Ishikawa (cell line): ENCODE data around the gene TOPAZ1.

Experiments
- CEBPB ChIP-seq: IDR thresholded peaks from 2 replicates; pipeline ENCODE4 v1.6.1; 2012
- CREB1 ChIP-seq: IDR thresholded peaks from 2 replicates; pipeline ENCODE4 v1.6.1; 2012; ENCODE audit warnings: low read depth
- EGR1 ChIP-seq: IDR thresholded peaks from 2 replicates; pipeline ENCODE4 v1.6.1; 2012
- EP300 ChIP-seq: IDR thresholded peaks from 2 replicates; pipeline ENCODE4 v1.6.1; 2012; ENCODE audit warnings: borderline replicate concordance
- FOXM1 ChIP-seq: IDR thresholded peaks from 2 replicates; pipeline ENCODE4 v1.6.1; 2012; ENCODE audit warnings: low read depth, borderline replicate concordance
- MAX ChIP-seq: IDR thresholded peaks from 2 replicates; pipeline ENCODE4 v1.6.1; 2012
- NFIC ChIP-seq: IDR thresholded peaks from 2 replicates; pipeline ENCODE4 v1.6.1; 2012
- RAD21 ChIP-seq: IDR thresholded peaks from 2 replicates; pipeline ENCODE4 v1.6.1; 2012; ENCODE audit warnings: low read depth
- REST ChIP-seq: IDR thresholded peaks from 2 replicates; pipeline ENCODE4 v1.6.1; 2012; ENCODE audit warnings: low read depth, mild to moderate bottlenecking
- TAF1 ChIP-seq: IDR thresholded peaks from 2 replicates; pipeline ENCODE4 v1.6.1; 2012; ENCODE audit warnings: low read depth, mild to moderate bottlenecking
- TCF12 ChIP-seq: IDR thresholded peaks from 2 replicates; pipeline ENCODE4 v1.6.1; 2012; ENCODE audit warnings: low read depth
- TEAD4 ChIP-seq: IDR thresholded peaks from 2 replicates; pipeline ENCODE4 v1.6.1; 2012
- USF1 ChIP-seq: IDR thresholded peaks from 2 replicates; pipeline ENCODE4 v1.6.1; 2012
- YY1 ChIP-seq: IDR thresholded peaks from 2 replicates; pipeline ENCODE4 v1.6.1; 2012; ENCODE audit warnings: low read depth
- ZBTB7A ChIP-seq: IDR thresholded peaks from 2 replicates; pipeline ENCODE4 v1.6.1; 2012; ENCODE audit warnings: low read depth

The TOPAZ1 gene

GRCh38 chr3:44284949-44285348 is 43.3 kb downstream of the TOPAZ1 start:
- TF ChIP-seq REST: no peak

GRCh38 chr3:44289882-44290462 is 48.3 kb downstream of the TOPAZ1 start:
- TF ChIP-seq TAF1: no peak
- TF ChIP-seq ZBTB7A: no peak
- no peak for TF ChIP-seq EP300
- no peak for TF ChIP-seq YY1

- no peak for TF ChIP-seq NFIC
- no peak for TF ChIP-seq TAF1
- TF ChIP-seq ZBTB7A: no peak
- no peak for TF ChIP-seq YY1
These were observed 50.6 kb downstream of the TOPAZ1 start for GRCh38 chr3:44292276-44292675.

GRCh38 chr3:44292947-44293346 is 51.3 kb downstream of the TOPAZ1 start:
- no peak for TF ChIP-seq FOXM1
- no peak for TF ChIP-seq CEBPB
- no peak for TF ChIP-seq NFIC
- TF ChIP-seq TEAD4: no peak
- TF ChIP-seq MAX: no peak
- no peak for TF ChIP-seq ZBTB7A
- TF ChIP-seq EP300: no peak
- TF ChIP-seq EGR1: no peak
- TF ChIP-seq CREB1: no peak
- TF ChIP-seq REST: no peak
- TF ChIP-seq TCF12: no peak
- TF ChIP-seq USF1: no peak

GRCh38 chr3:44297255-44297654 is 55.6 kb downstream of the TOPAZ1 start:
- TF ChIP-seq EP300 (no peak), RAD21 (no peak), CEBPB (no peak)

GRCh38 chr3:44301746-44302145 is 60.1 kb downstream of the TOPAZ1 start:
- TF ChIP-seq RAD21 (no peak), ZBTB7A (no peak), CEBPB (no peak)

- no peak for TF ChIP-seq CREB1
- TF ChIP-seq NFIC: no peak
- TF ChIP-seq USF1: no peak
- no peak for TF ChIP-seq ZBTB7A
- no peak for TF ChIP-seq REST
- no peak for TF ChIP-seq TEAD4
- TF ChIP-seq TCF12: no peak
- TF ChIP-seq EGR1: no peak
- TF ChIP-seq YY1: no peak
- no peak for TF ChIP-seq EP300
- TF ChIP-seq TAF1: no peak
- TF ChIP-seq FOXM1: no peak
- TF ChIP-seq CEBPB: no peak
- no peak for TF ChIP-seq RAD21
These were observed 67.8 kb downstream of the TOPAZ1 start for GRCh38 chr3:44309500-44309899.
